A204.1 (cell line): ENCODE measurements around the gene PTGES.
"Not testable (repeated sequence)": the region's sequence is repeated elsewhere in the genome, so short reads cannot be mapped to it uniquely, and the experiment has no call there.

Experiments used
- FAIRE-seq: peaks from 2 replicates; lab custom pipeline; 2012; peaks lifted over from hg19 to GRCh38; lab: Jason Lieb, UNC

Gene PTGES

DNA sequence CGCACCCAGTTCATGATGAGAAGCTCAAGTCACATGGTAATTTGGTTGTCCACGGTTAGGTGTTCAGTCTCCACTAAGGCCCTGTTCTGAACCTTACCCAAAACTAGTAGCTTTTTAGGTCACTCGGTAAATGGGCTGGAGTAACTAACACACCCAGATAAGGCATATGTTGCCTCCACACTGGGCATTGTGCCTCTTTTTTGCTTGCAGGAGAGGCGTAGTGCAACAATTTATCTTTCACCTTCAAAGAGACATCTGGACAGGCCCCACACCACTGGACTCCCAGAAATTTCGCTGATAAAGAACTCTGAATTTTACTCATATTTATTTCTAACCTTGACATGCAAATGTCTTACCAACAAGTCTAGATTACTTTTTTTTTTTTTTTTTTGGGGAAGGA lies 16.8 kb upstream of the PTGES start:
- FAIRE-seq, result no peak

DNA sequence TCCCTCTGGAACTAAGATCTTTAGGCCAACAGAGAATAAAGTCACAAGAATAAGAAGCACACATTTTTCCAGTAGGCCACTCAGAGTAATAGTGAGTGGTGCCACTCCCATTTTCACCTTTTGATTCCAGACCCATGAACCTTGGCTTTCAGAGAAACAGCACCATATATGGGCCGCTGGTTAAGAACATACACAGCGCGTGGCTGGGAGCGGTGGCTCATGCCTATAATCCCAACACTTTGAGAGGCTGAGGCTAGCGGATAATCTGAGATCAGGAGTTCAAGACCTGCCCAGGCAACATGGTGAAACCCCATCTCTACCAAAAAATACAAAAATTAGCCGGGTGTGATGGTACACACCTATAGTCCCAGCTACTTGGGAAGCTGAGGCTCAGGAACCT lies 15.6 kb upstream of the PTGES start:
- no peak for FAIRE-seq

DNA sequence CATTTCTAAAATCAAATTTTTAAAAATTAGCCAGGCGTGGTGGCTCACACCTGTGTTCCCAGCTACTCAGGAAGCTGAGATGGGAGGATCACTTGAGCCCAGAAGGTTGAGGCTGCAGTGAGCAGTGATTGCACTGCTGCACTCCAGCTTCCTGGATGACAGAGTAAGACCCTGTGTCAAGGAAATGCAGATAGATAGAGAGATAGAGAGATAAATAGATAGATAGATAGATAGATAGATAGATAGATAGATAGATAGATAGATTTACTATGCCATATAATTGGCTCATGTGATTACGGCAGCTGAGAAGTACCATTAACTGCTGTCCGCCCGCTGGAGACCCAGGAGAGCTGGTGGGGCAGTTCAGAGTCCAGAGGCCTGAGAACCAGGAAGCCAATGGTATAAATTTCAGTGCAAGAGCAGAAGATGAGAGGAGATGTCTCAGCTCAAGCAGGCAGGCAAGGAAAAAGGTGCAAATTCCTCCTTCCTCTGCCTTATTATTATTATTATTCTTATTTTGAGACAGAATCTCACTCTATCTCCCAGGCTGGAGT lies 13.0 kb upstream of the PTGES start:
- FAIRE-seq, result no peak

DNA sequence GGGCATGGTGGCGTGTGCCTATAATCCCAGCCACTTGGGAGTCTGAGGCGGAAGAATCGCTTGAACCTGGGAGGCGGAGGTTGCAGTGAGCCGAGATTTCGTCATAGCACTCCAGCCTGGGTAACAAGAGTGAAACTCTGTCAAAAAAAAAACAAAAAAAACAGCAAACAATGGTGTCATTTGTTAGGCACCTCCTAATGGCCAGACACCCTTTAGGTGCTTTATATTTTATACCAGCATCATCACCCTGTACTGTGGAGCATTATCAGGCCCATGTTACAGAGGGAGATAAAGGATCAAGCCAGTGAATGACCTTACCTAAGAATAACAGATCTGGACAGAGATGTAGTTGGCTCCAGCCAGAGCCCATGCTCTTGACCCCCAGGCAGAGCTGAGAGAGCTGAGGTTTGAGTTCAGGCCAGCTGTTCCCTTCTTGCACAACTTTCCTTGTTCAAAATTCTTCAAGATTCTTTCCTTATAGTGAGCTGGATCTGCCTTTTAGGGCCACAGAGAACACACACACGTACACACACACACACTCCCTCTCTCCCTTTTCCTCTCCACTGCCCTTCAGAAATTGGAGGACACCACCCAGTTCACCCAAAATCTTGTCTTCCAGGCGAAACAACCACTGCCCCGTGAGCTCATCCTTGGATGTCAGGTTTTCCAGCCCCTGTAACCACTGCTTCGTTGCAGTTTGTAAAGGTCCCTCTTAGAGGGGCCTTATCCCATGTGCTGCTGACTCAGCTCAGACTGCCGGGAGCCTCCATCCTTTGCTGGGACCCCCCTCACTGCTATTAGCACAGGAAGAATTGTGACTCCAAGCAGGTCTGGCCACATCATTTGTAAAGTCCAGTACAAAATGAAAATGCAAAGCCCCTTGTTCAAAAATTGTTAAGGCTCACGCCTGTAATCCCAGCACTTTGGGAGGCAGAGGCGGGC lies 10.4 kb upstream of the PTGES start:
- no peak for FAIRE-seq

DNA sequence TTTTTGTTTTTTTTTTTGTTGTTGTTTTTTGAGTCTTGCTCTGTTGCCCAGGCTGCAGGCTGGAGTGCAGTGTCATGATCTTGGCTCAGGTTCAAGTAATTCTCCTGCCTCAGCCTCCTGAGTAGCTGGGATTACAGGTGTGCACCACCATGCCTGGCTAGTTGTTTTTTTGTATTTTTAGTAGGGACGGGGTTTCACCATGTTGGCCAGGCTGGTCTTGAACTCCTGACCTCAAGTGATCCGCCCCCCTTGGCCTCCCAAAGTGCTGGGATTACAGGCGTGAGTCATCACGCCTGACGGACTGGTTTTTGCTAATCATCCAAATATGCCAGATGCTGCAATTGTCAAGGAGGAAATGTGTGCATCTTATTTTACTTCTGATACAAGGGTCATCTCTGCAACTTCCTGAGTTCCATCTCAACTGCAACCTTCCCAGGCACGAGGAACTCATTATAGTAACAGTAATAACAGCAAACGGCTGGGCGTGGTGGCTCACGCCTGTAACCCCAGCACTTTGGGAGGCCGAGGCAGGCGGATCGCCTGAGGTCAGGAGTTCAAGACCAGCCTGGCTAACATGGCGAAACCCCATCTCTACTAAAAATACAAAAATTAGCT lies 9.6 kb upstream of the PTGES start:
- FAIRE-seq, result not testable (repeated sequence)

DNA sequence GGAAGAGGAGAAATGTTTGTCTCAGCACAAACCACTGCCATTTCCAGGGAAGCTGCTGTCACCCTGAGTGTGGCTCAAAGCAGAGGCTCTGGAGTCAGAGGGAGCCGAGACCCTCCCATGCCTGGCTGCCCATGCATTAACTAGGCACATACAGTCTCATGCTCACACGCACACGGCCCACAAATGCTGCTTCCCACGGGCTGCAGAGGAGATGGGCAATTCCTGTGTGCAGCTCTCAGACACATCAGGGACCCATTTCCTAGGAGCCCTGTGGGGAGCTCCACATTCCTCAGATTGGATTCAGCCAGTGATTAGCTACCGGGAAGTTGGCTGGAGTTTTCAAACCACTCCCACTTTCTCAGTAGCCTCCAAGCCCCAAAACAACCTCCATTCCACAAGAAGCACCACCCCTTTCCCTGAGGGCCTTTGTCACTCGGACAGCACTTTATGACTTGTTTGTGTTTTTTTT lies 9.1 kb upstream of the PTGES start:
- no peak for FAIRE-seq

DNA sequence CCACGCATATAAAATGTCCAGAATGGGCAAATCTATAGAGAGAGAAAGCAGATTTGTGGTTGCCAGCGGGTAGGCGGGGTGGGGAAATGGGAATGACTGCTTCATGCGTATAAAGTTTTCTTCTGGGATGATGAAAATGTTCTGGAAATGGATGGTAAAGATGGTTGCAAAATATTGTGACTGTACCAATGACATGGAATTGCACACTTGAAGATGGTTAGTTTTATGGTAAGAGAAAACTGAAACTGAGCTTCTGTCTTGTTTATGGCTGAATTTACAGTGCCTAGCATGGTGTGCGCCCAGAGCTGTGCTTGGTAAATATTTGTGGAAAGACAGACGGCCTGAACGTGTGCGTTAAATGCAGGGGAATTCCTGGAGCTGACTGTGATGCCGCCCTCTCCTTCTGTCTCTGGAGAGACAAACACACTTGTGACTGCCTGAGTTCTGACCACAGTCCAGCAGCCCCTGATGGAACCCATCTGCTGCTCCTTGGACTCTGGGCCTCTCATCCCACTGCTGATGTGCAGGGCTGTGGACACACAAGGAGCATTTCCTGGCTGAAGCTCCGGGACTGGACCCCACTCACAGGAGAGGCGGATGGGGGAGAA lies 8.6 kb upstream of the PTGES start:
- FAIRE-seq, result no peak

DNA sequence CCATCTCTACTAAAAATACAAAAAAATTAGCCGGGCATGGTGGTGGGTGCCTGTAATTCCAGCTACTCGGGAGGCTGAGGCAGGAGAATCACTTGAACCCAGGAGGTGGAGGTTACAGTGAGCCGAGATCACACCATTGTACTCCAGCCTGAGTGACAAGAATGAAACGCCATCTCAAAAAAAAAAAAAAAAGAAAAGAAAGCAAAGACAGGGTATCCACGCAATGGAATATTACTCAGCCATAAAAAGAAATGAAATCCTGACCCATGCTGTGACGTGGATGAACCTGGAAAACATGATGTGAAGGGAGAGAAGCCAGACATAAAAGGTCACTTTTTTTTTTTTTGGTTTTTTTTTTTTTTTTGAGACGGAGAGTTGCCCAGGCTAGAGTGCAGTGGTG lies 7.9 kb upstream of the PTGES start:
- not testable (repeated sequence) for FAIRE-seq

DNA sequence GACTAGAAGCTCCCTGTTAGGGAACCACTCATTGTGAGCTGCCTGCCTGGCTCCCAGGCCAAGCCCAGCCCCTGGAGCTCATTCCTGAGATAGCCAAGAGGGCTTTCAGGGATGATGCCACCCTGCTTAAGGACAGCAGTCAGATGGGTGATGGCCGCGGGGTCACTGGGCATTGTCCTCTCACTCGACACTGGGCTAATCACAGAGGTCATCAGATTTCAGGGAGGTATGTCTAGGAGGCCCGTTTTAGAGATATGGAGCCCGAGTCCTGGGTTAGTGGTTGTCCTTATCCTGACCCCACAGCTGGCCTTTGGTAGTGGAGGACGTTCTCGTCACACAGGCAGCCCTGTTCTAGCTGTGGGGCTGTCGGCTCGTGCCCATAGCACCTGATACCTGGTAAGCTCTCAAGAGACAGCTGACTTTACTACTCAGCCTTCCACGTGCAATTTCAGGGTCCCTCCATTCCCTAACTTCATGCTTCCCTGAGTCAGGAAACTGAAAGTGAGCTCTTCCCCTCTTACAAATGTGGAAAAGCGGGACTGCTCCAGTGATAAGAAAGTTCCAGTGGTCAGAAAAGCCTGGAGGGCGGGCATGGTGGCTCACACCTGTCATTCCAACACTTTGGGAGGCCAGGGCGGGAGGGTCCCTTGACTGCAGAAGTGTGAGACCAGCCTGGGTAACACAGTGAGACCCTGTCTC lies 7.1 kb upstream of the PTGES start:
- no peak for FAIRE-seq

DNA sequence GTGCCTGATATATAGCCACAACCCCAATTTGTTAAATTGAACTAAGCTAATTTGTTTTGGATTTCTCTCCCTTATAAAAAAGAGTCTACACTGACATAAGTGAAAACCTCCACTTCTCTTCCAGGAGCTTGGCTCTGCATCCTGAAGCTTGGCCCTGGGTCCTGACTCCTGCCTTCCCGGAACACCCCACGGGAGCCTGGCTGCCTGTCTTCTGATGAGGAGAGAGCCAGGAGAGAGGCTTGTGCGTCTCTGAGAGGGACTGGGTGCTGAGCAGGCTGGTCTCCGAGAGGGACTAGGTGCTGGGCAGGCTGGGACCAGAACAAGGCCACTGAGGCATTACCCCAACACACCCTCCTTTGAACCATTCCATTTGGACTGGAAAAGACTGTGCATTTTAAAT lies 6.5 kb upstream of the PTGES start:
- FAIRE-seq, result no peak

DNA sequence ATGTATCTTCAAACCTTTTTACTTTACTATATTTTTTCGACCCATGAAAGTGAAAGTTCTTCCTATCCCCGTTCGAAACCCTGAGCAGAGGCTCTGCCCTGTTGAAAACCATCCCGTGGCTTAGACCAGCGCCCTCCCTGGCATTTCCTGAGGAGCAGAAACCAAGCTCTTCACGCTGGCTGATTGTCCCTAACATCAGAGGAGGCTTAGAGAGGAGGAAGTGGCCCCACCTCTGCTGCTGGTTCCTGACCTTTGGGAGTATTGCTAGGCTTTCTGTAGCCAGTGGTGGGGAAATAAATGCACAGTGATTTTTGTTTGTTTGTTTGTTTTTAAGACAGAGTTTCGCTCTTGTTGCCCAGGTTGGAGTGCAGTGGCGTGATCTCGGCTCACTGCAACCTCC lies 4.2 kb upstream of the PTGES start:
- no peak for FAIRE-seq

DNA sequence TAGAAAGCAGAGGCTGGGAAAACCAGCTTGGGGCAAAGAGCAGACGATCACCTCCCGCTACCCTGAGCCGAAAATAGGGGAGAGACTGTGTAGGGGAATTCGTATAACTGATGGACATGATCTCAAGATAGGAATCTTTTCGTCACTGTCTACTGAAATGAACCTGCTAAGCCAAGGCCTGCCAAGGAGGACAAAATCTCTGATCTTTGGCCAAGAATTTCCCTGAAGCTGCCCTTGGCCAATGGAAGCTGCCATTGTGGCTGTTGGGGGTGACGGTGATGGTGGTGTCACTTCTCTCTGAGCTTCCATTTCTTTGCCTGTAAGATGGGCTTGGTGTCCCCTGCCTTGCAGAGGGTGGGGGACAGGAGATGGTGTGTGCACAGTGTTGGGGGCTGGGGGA lies 3.3 kb upstream of the PTGES start:
- no peak for FAIRE-seq

DNA sequence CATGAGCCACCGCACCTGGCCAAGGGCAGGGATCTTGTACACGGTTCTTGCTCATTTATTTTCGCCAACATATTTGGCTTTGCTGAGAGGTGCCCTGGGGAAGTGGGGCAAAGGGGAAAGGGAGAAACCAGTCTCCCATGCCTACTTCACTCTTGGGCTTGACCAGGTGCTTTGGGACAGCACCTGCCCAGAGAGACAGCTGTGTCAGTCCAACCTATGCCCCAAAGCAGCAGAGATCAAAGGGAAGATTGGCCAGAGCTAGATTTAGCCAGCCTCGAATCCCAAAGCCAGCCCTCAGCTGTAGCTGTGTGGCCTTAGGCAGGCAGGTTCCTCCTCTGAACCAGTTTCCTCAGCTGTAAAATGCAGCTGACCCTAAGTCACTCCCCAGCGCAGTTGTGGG lies 2.3 kb upstream of the PTGES start:
- no peak for FAIRE-seq

DNA sequence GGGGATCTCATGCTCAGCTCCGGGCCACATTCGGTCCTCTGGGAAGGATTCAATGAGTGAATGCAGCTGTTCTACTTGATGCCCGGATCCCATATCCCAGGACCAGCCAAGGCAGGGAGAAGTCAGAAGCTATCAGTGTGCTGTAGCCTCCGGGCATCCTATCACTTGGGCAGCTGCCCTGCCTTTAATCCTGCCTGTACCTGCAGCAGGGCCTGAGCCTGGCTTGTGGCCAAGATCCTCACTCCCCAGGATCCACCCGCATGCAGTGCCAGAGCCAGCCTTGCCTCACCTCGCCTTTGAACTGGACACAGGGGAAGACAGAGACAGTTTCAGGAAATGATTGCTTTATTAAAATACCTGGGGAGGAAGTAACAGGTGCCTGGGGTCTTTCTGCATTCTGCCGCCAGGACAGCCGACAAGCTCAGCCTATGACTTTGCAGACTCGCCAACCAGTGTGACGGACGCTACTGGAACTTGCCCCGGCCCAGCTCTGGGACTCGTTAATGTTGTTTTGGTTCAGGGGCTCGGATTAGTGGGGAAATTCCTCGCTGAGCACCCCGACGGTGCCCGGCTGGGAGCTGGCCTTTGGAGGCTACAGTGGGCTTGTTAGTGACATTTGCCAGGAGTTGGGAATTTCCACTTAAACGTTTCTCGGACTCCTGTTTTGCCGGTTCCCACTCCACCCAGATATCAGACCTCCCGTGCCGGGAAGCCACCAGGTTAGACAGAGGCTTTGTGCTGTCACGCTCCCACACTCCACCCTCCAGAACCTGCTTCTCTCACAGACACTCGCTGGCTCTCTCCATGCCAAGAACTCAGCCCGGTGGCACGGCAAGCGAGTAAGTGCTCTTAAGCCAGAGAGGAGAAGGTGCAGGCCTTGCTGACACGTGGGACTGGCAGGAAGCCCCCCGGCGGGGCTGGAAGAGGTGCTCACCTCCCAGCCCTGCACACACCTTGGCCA lies 721 bp downstream of the PTGES start:
- no peak for FAIRE-seq

DNA sequence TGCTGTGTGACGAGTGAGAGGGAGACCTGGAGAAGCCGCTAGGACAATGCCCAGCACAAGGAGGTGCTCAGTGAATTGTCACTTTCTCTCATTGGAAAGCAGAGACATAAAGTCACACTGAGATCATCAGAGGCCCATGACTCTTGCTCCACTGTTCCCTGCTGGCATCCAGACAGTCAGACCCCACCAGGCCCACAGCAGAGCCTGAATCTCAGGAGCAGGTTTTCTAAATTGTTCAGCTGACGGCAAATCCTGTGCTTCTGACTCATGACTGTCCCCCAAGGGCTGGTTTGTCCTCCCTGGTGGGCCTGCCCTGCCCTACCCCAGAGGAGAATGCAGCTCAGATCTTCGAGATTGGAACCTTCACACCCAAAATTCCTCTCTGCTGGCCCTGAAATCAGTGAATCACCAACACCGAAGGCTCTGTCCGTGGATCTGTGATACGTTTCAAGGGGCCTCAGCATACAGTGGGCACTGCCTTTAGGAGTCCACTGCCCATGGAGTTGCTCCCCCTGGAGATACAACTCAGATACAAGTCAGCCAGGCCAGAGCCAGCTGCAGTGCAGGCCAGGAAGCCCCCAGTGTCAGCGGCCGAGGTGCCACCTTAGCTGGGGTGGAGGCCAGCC lies 2.7 kb downstream of the PTGES start:
- FAIRE-seq, result no peak

DNA sequence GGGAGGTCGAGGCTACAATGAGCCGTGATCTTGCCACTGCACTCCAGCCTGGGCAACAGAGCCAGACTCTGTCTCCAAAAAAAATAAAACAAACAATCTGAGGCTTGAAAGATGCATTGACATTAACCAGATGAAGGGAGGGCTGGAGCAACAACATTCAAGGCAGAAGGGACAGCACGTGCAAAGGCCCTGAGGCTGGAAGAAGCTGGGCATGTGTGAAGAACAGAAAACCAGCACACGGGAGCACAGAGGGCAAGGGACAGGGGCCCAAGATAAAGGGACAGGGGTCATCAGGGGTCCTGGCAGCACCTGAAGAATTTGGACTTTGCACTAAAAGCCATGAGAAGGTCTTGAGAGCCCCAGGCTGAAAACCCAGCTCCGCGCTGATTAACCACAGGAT lies 3.3 kb downstream of the PTGES start:
- no peak for FAIRE-seq

DNA sequence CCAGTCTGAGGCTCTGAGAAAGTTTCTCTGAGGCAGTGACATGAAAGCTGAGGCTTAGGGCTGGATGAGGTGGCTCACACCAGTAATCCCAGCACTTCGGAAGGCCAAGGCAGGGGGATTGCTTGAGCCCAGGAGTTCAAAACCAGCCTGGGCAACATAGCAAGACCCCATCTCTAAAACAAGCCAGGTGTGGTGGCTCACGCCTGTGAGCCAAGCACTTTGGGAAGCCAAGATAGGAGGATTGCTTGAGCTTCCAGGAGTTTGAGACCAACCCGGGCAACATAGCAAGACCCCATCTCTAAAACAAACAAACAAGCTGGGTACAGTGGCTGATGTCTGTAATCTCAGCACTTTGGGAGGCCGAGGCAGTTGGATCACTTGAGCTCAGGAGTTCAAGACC lies 3.8 kb downstream of the PTGES start:
- FAIRE-seq, result not testable (repeated sequence)

DNA sequence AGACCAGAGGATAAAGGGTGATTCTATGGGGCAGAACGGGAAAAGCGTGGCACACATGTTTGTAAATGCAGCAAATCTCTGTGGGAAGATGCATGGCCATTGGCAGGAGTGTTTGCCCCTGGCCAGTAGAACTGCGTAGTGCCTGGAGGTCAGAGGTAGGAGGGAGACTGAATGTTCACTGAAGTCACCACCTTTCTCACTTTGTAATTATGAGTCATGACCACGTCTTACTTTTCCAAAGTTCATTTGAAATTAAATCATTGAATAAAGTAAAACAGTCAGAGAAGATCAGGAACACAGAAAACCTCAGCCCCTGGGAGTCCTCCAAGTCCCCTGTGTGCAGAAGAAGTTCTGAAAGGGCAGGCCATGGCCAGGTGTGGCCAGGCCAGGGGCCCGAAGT lies 4.6 kb downstream of the PTGES start:
- FAIRE-seq, result no peak

DNA sequence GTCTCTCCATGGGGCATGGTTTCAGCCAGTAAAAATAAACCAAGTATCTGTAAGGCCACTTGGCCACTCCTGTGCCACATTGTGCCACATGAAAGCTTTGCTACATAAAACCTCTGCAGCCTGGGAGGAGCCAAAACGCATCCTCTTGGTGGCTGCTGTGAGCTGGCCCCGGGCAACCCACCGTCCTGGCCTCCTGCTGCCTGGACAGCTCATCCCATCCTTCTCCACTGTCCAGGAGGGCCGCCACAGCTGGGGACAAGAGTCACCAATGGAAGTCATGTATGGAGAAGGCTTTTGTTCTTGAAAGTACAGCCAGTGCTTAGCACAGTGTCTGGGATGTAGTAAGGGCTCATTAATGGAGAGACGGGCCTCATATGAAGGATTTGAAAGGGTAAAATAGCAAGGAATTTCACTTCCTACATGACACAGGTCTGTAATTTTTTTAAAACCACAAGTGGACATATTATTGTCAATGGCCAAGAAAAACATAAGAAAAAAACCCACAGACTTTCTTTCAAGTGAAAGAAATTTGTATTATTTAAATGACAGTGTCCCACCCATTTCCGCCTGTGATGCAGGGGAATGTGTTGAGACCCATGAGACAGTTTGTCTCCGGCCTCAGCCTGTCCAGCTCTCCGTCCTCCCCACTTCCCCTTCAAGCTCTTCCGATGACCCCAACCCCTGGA lies 6.6 kb downstream of the PTGES start:
- no peak for FAIRE-seq

DNA sequence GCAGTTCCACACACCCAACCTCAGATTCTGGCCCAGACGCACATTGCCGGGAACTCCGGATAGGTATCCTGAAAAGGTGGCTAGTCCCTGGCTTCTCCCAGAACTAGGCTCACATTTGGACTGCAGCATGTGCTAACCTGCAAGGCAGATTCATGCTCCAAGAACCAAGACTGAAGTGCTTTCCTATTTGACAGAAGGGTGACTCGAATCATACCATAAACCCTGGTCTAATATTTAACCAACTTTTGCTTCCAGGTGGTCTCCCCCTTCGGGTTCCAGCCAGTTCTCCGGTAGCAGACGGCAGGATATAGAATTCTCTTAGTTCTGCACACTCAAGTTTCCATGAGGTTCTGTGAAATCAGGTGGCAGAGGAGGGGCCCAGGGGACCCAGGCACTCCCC lies 7.6 kb downstream of the PTGES start:
- FAIRE-seq, result no peak
